Liver (tissue), 3 donors: ENCODE data around the gene JAZF1.

Source experiments
- EGR1 ChIP-seq, 2 donors: IDR thresholded peaks; 2 replicates each; pipeline ENCODE4 v1.6.1; 2016 to 2018; ENCODE audit warnings: antibody characterized with exemption in 2 of 2, low read depth in 2 of 2
- FOXA1 ChIP-seq: IDR thresholded peaks from 2 replicates; pipeline ENCODE4 v1.6.1; 2016; ENCODE audit warnings: antibody characterized with exemption
- GABPA ChIP-seq, 2 donors: IDR thresholded peaks in 1 of 2; conservative IDR thresholded peaks in 1 of 2; 2 replicates each; pipeline ENCODE4 v1.6.1; 2016; ENCODE audit warnings: antibody characterized with exemption in 2 of 2, mild to moderate bottlenecking in 1 of 2, moderate library complexity in 1 of 2
- JUND ChIP-seq, 2 donors: IDR thresholded peaks; 2 replicates each; pipeline ENCODE4 v1.6.1; 2016; ENCODE audit warnings: antibody characterized with exemption in 2 of 2
- RAD21 ChIP-seq, 2 donors: IDR thresholded peaks; 2 replicates each; pipeline ENCODE4 v1.6.1; 2016; ENCODE audit warnings: antibody characterized with exemption in 2 of 2, mild to moderate bottlenecking in 2 of 2
- RXRA ChIP-seq, 2 donors: IDR thresholded peaks; 2 replicates each; pipeline ENCODE4 v1.6.1; 2017 to 2018; ENCODE audit warnings: antibody characterized with exemption in 2 of 2, mild to moderate bottlenecking in 1 of 2
- SP1 ChIP-seq: IDR thresholded peaks from 2 replicates; pipeline ENCODE4 v1.6.1; 2018; ENCODE audit warnings: antibody characterized with exemption, mild to moderate bottlenecking
- TAF1 ChIP-seq: conservative IDR thresholded peaks from 2 replicates; pipeline ENCODE4 v1.6.1; 2016; ENCODE audit warnings: antibody characterized with exemption, mild to moderate bottlenecking
- YY1 ChIP-seq: IDR thresholded peaks from 2 replicates; pipeline ENCODE4 v1.6.1; 2016; ENCODE audit warnings: antibody characterized with exemption, mild to moderate bottlenecking
- TF ChIP-seq, protein P1 (sequence below): fragments of 150-350 bp; IDR thresholded peaks from 2 replicates; pipeline ENCODE4 v1.5.1; 2017; ENCODE audit warnings: improper control_type of control experiment, low read depth, low read length; ENCODE audit not compliant: missing input control
- TF ChIP-seq, protein P2 (sequence below): IDR thresholded peaks from 2 replicates; pipeline ENCODE4 v1.6.1; 2016; ENCODE audit warnings: antibody characterized with exemption
- TF ChIP-seq, protein P3 (sequence below): IDR thresholded peaks from 2 replicates; pipeline ENCODE4 v1.6.1; 2016; ENCODE audit warnings: antibody characterized with exemption, mild to moderate bottlenecking
- TF ChIP-seq, protein P4 (sequence below): IDR thresholded peaks from 2 replicates; pipeline ENCODE4 v1.6.1; 2016; ENCODE audit warnings: antibody characterized with exemption
- TF ChIP-seq, protein P5 (sequence below): IDR thresholded peaks from 2 replicates; pipeline ENCODE4 v1.6.1; 2016; ENCODE audit warnings: antibody characterized with exemption
- donor health status: healthy.
- donor health status: healthy.

DNA sequence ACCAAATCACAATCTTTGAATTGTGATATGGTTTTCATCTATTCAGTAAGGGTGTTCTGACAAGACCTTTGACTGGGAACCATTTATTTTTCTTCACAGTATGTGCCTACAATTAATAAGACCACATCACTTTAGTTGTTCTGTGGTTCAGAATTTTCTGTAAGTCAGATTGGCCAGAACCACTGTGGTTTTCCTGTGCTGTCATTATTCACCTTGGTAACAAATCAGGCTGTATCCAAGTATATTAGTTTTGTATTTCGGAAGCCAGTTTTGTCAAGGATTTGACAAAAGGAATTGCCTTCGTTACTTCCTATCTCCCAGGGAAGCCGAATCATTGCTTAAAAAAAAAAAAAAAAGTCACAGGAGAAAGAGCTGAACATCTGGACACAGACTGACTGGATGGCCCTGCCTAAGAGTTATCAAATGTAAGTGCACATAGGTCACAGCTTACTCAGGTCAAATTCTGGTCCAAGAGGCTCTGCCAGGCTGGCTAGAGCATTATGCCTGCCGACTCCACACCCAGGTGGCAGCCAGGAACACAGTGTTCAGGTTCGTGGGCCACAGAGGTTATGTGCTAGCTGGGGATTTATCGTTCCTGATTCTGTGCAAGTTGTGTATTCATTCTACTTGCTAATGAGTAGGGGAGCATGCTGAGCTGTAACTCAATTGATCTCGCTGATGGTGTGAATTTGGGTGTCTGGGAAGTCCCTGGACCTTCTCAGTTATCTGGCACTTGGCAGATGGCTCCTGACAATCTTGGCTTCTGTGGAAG lies 175.3 kb downstream of the JAZF1 start:
- TF ChIP-seq, protein P1, sequence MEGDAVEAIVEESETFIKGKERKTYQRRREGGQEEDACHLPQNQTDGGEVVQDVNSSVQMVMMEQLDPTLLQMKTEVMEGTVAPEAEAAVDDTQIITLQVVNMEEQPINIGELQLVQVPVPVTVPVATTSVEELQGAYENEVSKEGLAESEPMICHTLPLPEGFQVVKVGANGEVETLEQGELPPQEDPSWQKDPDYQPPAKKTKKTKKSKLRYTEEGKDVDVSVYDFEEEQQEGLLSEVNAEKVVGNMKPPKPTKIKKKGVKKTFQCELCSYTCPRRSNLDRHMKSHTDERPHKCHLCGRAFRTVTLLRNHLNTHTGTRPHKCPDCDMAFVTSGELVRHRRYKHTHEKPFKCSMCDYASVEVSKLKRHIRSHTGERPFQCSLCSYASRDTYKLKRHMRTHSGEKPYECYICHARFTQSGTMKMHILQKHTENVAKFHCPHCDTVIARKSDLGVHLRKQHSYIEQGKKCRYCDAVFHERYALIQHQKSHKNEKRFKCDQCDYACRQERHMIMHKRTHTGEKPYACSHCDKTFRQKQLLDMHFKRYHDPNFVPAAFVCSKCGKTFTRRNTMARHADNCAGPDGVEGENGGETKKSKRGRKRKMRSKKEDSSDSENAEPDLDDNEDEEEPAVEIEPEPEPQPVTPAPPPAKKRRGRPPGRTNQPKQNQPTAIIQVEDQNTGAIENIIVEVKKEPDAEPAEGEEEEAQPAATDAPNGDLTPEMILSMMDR = no peak
- TF ChIP-seq, protein P2, sequence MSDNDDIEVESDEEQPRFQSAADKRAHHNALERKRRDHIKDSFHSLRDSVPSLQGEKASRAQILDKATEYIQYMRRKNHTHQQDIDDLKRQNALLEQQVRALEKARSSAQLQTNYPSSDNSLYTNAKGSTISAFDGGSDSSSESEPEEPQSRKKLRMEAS = no peak
- no peak for TF ChIP-seq JUND (IDR thresholded peaks at IDR 0.05)
- TF ChIP-seq, protein P3, sequence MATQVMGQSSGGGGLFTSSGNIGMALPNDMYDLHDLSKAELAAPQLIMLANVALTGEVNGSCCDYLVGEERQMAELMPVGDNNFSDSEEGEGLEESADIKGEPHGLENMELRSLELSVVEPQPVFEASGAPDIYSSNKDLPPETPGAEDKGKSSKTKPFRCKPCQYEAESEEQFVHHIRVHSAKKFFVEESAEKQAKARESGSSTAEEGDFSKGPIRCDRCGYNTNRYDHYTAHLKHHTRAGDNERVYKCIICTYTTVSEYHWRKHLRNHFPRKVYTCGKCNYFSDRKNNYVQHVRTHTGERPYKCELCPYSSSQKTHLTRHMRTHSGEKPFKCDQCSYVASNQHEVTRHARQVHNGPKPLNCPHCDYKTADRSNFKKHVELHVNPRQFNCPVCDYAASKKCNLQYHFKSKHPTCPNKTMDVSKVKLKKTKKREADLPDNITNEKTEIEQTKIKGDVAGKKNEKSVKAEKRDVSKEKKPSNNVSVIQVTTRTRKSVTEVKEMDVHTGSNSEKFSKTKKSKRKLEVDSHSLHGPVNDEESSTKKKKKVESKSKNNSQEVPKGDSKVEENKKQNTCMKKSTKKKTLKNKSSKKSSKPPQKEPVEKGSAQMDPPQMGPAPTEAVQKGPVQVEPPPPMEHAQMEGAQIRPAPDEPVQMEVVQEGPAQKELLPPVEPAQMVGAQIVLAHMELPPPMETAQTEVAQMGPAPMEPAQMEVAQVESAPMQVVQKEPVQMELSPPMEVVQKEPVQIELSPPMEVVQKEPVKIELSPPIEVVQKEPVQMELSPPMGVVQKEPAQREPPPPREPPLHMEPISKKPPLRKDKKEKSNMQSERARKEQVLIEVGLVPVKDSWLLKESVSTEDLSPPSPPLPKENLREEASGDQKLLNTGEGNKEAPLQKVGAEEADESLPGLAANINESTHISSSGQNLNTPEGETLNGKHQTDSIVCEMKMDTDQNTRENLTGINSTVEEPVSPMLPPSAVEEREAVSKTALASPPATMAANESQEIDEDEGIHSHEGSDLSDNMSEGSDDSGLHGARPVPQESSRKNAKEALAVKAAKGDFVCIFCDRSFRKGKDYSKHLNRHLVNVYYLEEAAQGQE = no peak
- TF ChIP-seq FOXA1 = no peak
- TF ChIP-seq, protein P4, sequence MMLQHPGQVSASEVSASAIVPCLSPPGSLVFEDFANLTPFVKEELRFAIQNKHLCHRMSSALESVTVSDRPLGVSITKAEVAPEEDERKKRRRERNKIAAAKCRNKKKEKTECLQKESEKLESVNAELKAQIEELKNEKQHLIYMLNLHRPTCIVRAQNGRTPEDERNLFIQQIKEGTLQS = no peak
- TF ChIP-seq EGR1 (IDR thresholded peaks at IDR 0.05; ENCODE audit: low read depth in 2 of 2) = no peak
- no peak for TF ChIP-seq RAD21 (IDR thresholded peaks at IDR 0.05)
- TF ChIP-seq GABPA (IDR thresholded peaks at IDR 0.05 in 1 of 2, conservative IDR thresholded peaks at IDR 0.05 in 1 of 2) = no peak
- TF ChIP-seq, protein P5, sequence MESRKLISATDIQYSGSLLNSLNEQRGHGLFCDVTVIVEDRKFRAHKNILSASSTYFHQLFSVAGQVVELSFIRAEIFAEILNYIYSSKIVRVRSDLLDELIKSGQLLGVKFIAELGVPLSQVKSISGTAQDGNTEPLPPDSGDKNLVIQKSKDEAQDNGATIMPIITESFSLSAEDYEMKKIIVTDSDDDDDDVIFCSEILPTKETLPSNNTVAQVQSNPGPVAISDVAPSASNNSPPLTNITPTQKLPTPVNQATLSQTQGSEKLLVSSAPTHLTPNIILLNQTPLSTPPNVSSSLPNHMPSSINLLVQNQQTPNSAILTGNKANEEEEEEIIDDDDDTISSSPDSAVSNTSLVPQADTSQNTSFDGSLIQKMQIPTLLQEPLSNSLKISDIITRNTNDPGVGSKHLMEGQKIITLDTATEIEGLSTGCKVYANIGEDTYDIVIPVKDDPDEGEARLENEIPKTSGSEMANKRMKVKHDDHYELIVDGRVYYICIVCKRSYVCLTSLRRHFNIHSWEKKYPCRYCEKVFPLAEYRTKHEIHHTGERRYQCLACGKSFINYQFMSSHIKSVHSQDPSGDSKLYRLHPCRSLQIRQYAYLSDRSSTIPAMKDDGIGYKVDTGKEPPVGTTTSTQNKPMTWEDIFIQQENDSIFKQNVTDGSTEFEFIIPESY = no peak
- TF ChIP-seq SP1 = peak; percentile 45
- TF ChIP-seq TAF1 = no peak
- TF ChIP-seq YY1 = peak; percentile 47
- TF ChIP-seq RXRA (IDR thresholded peaks at IDR 0.05) = peak; percentile 66 to 75
